Thyroid gland (tissue), 4 donors: Measurements from ENCODE around the gene CX3CL1. TPM values are rescaled to one million over a fixed set of nuclear protein-coding genes. Genes with fewer than 3 reads are reported as not detected.
"Not testable (repeated sequence)": the region's sequence is repeated elsewhere in the genome, so short reads cannot be mapped to it uniquely, and the experiment has no call there.

Experiments used
- DNase-seq, 2 donors: peaks; one replicate each; pipeline ENCODE4 v3.0.0-alpha.2; 2019
- H3K27ac ChIP-seq, 3 donors: fragments of 200-600 bp; sonication (generic); 1 replicate in 2 of 3; 2 replicates in 1 of 3; pipeline ENCODE4 v1.5.1; 2016 to 2019; ENCODE audit warnings: mild to moderate bottlenecking in 1 of 3, moderate library complexity in 1 of 3
- H3K27me3 ChIP-seq: fragments of 200-600 bp; sonication (generic); one replicate; pipeline ENCODE4 v1.5.1; 2019
- H3K36me3 ChIP-seq, 2 donors: fragments of 200-600 bp; sonication (generic); one replicate each; pipeline ENCODE4 v1.5.1; 2016 to 2019
- H3K4me1 ChIP-seq, 2 donors: fragments of 200-600 bp; sonication (generic); one replicate each; pipeline ENCODE4 v1.5.1; 2017 to 2019
- H3K4me3 ChIP-seq, 3 donors: fragments of 200-600 bp; sonication (generic); replicated peaks in 1 of 3; 1 replicate in 2 of 3; 2 replicates in 1 of 3; pipeline ENCODE4 v1.5.1; 2016; ENCODE audit warnings: mild to moderate bottlenecking in 1 of 3
- H3K9me3 ChIP-seq: fragments of 200-600 bp; sonication (generic); one replicate; pipeline ENCODE4 v1.5.1; 2017
- POLR2A ChIP-seq, 2 donors: fragments of 450-650 bp; IDR thresholded peaks; one replicate each; pipeline ENCODE4 v1.6.1; 2017; ENCODE audit warnings: antibody characterized with exemption in 2 of 2, mild to moderate bottlenecking in 2 of 2, moderate library complexity in 1 of 2
- WGBS, 2 donors: methylation state at CpG; one replicate each; pipeline ENCODE4 v1.1.5; 2017; 5-methylcytosine and 5-hydroxymethylcytosine counted together
- intact Hi-C: fragments of 100-400 bp; cut with DNase I; formaldehyde crosslinking; loops from one replicate; pipeline ENCODE4 v1.15.1; 2023
- total RNA-seq, 4 donors: library from RNA; depleted of rRNA; stranded (reverse); fragments of >200 nt; gene quantifications; one replicate each; pipeline ENCODE4 v1.2.3, GENCODE V29; 2016
- TF ChIP-seq, protein P1 (sequence below), 6 experiments: fragments of 200-600 bp in 3 of 6; fragments of 450-650 bp in 3 of 6; sonication (generic) in 3 of 6; IDR thresholded peaks; one replicate each; pipeline ENCODE4 v1.5.1; 2016 to 2019; ENCODE audit warnings: antibody characterized with exemption in 6 of 6, mild to moderate bottlenecking in 2 of 6, inconsistent platforms in 1 of 6, moderate library complexity in 1 of 6

The CX3CL1 gene
- total RNA-seq, 4 donors from 2014 or later, result 3.3 to 12.6 (median 10.9) TPM

GRCh38 chr16:57333402-57333801 is 38.9 kb upstream of the CX3CL1 start:
- WGBS, 2 donors, result 100% methylated on average over 1 of the region's 1 CpG

GRCh38 chr16:57335366-57335765 is 36.9 kb upstream of the CX3CL1 start:
- Histone ChIP-seq H3K36me3 (no peaks in the 10 kb centered on the region), H3K27ac (no peak overlapping the region), H3K4me3 (no peak overlapping the region), H3K27me3 (no peaks in the 10 kb centered on the region), H3K4me1 (peaks cover 0 to 9% of the 10 kb centered on the region in 2 donors), H3K9me3 (no peaks in the 10 kb centered on the region)
- TF ChIP-seq, protein P1, sequence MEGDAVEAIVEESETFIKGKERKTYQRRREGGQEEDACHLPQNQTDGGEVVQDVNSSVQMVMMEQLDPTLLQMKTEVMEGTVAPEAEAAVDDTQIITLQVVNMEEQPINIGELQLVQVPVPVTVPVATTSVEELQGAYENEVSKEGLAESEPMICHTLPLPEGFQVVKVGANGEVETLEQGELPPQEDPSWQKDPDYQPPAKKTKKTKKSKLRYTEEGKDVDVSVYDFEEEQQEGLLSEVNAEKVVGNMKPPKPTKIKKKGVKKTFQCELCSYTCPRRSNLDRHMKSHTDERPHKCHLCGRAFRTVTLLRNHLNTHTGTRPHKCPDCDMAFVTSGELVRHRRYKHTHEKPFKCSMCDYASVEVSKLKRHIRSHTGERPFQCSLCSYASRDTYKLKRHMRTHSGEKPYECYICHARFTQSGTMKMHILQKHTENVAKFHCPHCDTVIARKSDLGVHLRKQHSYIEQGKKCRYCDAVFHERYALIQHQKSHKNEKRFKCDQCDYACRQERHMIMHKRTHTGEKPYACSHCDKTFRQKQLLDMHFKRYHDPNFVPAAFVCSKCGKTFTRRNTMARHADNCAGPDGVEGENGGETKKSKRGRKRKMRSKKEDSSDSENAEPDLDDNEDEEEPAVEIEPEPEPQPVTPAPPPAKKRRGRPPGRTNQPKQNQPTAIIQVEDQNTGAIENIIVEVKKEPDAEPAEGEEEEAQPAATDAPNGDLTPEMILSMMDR (IDR thresholded peaks at IDR 0.05), result no peak
- no peak for TF ChIP-seq POLR2A (IDR thresholded peaks at IDR 0.05)
- no peak for DNase-seq
- WGBS, 2 donors, result 69 to 91% methylated on average over 4 of the region's 4 CpGs
- intact Hi-C loops, result no loop called here

More at GRCh38 chr16:57333402-57333801, 38.9 kb upstream of the CX3CL1 start:
- intact Hi-C loops, result no loop called here
- Histone ChIP-seq H3K36me3 (no peaks in the 10 kb centered on the region), H3K27me3 (no peaks in the 10 kb centered on the region), H3K9me3 (no peaks in the 10 kb centered on the region), H3K4me1 (no peaks in the 10 kb centered on the region), H3K27ac (no peak overlapping the region), H3K4me3 (no peak overlapping the region)
- no peak for TF ChIP-seq POLR2A (IDR thresholded peaks at IDR 0.05)
- TF ChIP-seq, protein P1 (IDR thresholded peaks at IDR 0.05), result no peak
- no peak for DNase-seq

GRCh38 chr16:57341062-57341440 is 31.2 kb upstream of the CX3CL1 start:
- TF ChIP-seq, protein P1 (IDR thresholded peaks at IDR 0.05), result no peak
- no peak for TF ChIP-seq POLR2A (IDR thresholded peaks at IDR 0.05)
- Histone ChIP-seq H3K27ac (peak overlapping the region in 1 of 3 donors; percentile 59), H3K36me3 (no peaks in the 10 kb centered on the region), H3K9me3 (no peaks in the 10 kb centered on the region), H3K4me1 (peaks cover 5 to 30% of the 10 kb centered on the region in 2 donors), H3K4me3 (no peak overlapping the region), H3K27me3 (no peaks in the 10 kb centered on the region)
- DNase-seq, result no peak
- intact Hi-C loops, result no loop called here
- 91 to 95% methylated on average over 6 of the region's 6 CpGs for WGBS, 2 donors

DNA sequence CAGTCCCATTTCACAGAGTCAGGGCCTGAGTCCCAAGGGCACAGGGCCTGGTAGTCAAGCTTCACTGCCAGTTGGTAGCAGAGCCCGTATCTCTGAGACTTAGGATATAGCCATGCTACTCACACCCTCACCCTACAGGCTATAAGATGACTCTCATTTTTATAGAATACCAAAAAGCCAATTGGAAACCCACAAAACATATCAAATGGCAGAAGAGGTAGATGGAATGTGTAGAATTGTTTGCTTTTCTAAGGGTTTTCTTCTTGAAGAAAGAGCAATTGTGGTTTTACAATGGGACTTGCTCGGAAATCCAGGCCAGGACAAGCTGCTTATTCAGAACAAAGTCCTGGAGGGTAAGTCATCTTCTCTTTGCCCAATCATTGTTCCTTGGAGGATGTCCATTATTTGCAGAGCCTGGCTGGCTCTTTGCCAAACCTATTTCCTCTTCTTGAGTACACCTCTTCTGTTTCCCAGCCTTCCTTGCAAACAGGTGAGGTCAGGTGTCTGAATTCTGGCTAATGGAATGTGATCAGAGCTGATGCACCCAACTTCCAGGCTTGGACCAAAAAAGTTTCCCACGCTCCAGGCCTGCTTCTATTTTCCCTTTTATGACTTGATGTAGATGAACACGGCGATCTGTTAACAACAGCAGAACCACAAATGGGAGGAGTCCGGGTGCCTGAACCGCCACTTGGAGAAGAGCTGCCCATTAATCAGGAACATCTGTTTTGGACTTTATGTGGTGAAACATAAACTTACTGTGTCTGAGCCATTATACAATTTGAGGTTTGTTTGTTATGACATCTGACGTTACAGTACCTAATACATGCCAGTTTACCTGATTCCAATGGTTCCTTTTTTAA is 30.6 kb upstream of the CX3CL1 start:
- WGBS, 2 donors, result 60 to 65% methylated on average over 8 of the region's 8 CpGs
- peak overlapping the region in 2 of 3 donors; percentile 41 to 59 for H3K27ac ChIP-seq
- TF ChIP-seq POLR2A (IDR thresholded peaks at IDR 0.05), result no peak
- TF ChIP-seq, protein P1 (IDR thresholded peaks at IDR 0.05), result no peak

GRCh38 chr16:57342606-57343005 is 29.7 kb upstream of the CX3CL1 start:
- DNase-seq, H3K9me3 ChIP-seq, H3K4me3 ChIP-seq, H3K27me3 ChIP-seq, H3K36me3 ChIP-seq, H3K27ac ChIP-seq, intact Hi-C loops: not testable (repeated sequence)
- WGBS, 2 donors, result 87 to 93% methylated on average over 9 of the region's 9 CpGs
- H3K4me1 ChIP-seq, result peaks cover 5 to 30% of the 10 kb centered on the region in 2 donors

More for the DNA sequence above, 30.6 kb upstream of the CX3CL1 start:
- H3K4me3 ChIP-seq, result no peak overlapping the region
- no peaks in the 10 kb centered on the region for H3K36me3 ChIP-seq
- intact Hi-C loops, result no loop called here
- H3K27me3 ChIP-seq, result no peaks in the 10 kb centered on the region
- no peaks in the 10 kb centered on the region for H3K9me3 ChIP-seq
- peaks cover 5 to 30% of the 10 kb centered on the region in 2 donors for H3K4me1 ChIP-seq
- DNase-seq, result peak; percentile 60 to 63
